K562 (cell line): ENCODE data around the gene SLC35E2B. TPM values are rescaled to one million over a fixed set of nuclear protein-coding genes. Genes with fewer than 3 reads are reported as not detected.
"Not testable (repeated sequence)": the region's sequence is repeated elsewhere in the genome, so short reads cannot be mapped to it uniquely, and the experiment has no call there.

Experiments used
- ATAC-seq: fragments of 200-7000 bp; cut with Tn5 transposase; 3 replicates; pipeline ENCODE4 v1.9.1; 2020; ENCODE audit warnings: moderate library complexity
- BruUV-seq: library from RNA; stranded (reverse); fragments of 400-500 nt; replicated peaks from 2 replicates; lab custom pipeline; 2021; lab: Mats Ljungman, UMichigan
- CTCF ChIA-PET: fragments of 300-600 bp; formaldehyde crosslinking; extraction: SDS; loops from one replicate; lab custom pipeline; 2021; ENCODE audit warnings: low intra/inter-chr PET ratio; lab: Yijun Ruan, JAX
- POLR2A ChIA-PET: fragments of 300-600, 350-650 bp; sonication (Branson Sonifier 250); formaldehyde crosslinking; extraction: SDS; loops from one replicate; lab custom pipeline; 2021; ENCODE audit warnings: antibody characterized with exemption, inconsistent platforms; lab: Yijun Ruan, JAX
- DNase-seq, 4 experiments: peaks; one replicate each; pipeline versions ENCODE4 v3.0.0 to v3.0.0-alpha.2; 2011 to 2018; ENCODE audit warnings: low spot score in 3 of 4, mixed read lengths in 3 of 4; ENCODE audit errors: extremely low read depth in 1 of 4
- FAIRE-seq: peaks from 2 replicates; lab custom pipeline; 2011; peaks lifted over from hg19 to GRCh38; lab: Jason Lieb, UNC
- H2AFZ ChIP-seq: 2 replicates; pipeline ENCODE4 v1.6.0; 2011; ENCODE audit warnings: low read depth, low read length, control low read depth, inconsistent platforms
- H3K27ac ChIP-seq: fragments of 200-600 bp; 3 replicates; pipeline ENCODE4 v1.8.0; 2011; ENCODE audit warnings: low read depth, mild to moderate bottlenecking, control low read depth, inconsistent platforms, low read length, moderate library complexity, mixed read lengths; ENCODE audit errors: extremely low read depth
- H3K27me3 ChIP-seq, 2 experiments: fragments of 300-600 bp in 1 of 2; 2 replicates in 1 of 2; 3 replicates in 1 of 2; pipeline versions ENCODE4 v1.6.0 to v1.8.0; 2011; ENCODE audit warnings: inconsistent platforms in 2 of 2, low read length in 2 of 2, mild to moderate bottlenecking in 1 of 2, mixed read lengths in 1 of 2, moderate library complexity in 1 of 2; ENCODE audit not compliant: control insufficient read depth in 2 of 2, insufficient read depth in 2 of 2
- H3K36me3 ChIP-seq: fragments of 300-600 bp; 3 replicates; pipeline ENCODE4 v1.8.0; 2011; ENCODE audit warnings: mild to moderate bottlenecking, low read length, inconsistent platforms; ENCODE audit not compliant: control insufficient read depth, insufficient read depth
- H3K4me1 ChIP-seq, 2 experiments: fragments of 200-600 bp in 1 of 2; replicated peaks in 1 of 2; 2 replicates in 1 of 2; 3 replicates in 1 of 2; pipeline versions ENCODE4 v1.5.1 to v1.8.0; 2011; ENCODE audit warnings: inconsistent platforms in 2 of 2, low read length in 2 of 2, mild to moderate bottlenecking in 1 of 2, mixed read lengths in 1 of 2, moderate library complexity in 1 of 2; ENCODE audit not compliant: control insufficient read depth in 2 of 2, insufficient read depth in 2 of 2
- H3K4me2 ChIP-seq: 2 replicates; pipeline ENCODE4 v1.6.1; 2011; ENCODE audit warnings: low read length, control low read depth, inconsistent platforms, mixed read lengths; ENCODE audit not compliant: insufficient read depth
- H3K4me3 ChIP-seq: fragments of 200-600 bp; sonication (generic), shearing (Covaris generic); 2 replicates; pipeline ENCODE4 v1.5.1; 2016; ENCODE audit warnings: control low read depth, inconsistent platforms
- H3K79me2 ChIP-seq: fragments of 200-600 bp; 3 replicates; pipeline ENCODE4 v1.8.0; 2011; ENCODE audit warnings: low read length, inconsistent platforms; ENCODE audit not compliant: control insufficient read depth, insufficient read depth
- H3K9ac ChIP-seq, 2 experiments: 2 replicates each; pipeline versions ENCODE4 v1.6.0 to v1.6.1; 2011; ENCODE audit warnings: low read depth in 2 of 2, low read length in 2 of 2, control low read depth in 1 of 2, inconsistent platforms in 1 of 2, mild to moderate bottlenecking in 1 of 2, mixed read lengths in 1 of 2; ENCODE audit not compliant: insufficient read depth in 1 of 2
- H3K9me1 ChIP-seq: one replicate; pipeline ENCODE4 v1.6.0; 2011; ENCODE audit warnings: inconsistent platforms, mild to moderate bottlenecking, low read length, moderate library complexity; ENCODE audit not compliant: control insufficient read depth, insufficient read depth
- H3K9me3 ChIP-seq: replicated peaks from 2 replicates; pipeline ENCODE4 v1.5.1; 2011; ENCODE audit warnings: low read depth, low read length, inconsistent platforms; ENCODE audit not compliant: control insufficient read depth, insufficient read depth
- H4K20me1 ChIP-seq: replicated peaks from 2 replicates; pipeline ENCODE4 v1.6.1; 2011; ENCODE audit warnings: low read length, inconsistent platforms, mixed read lengths; ENCODE audit not compliant: control insufficient read depth, insufficient read depth
- TAF7 ChIP-seq: fragments of 450-650 bp; IDR thresholded peaks from 2 replicates; pipeline ENCODE4 v1.6.1; 2016; ENCODE audit warnings: missing genetic modification characterization, missing compliant biosample characterization
- XRCC4 ChIP-seq: IDR thresholded peaks from one replicate; pipeline ENCODE4 v1.6.1; 2011; ENCODE audit not compliant: insufficient read depth, insufficient read length; ENCODE audit errors: extremely low read depth
- ZBTB33 ChIP-seq: sonication (generic); formaldehyde crosslinking; IDR thresholded peaks from 2 replicates; pipeline ENCODE4 v1.8.1; 2023; ENCODE audit warnings: mild to moderate bottlenecking, missing genetic modification reagents
- WGBS: fragments of 100-300 bp; shearing (Covaris generic); methylation state at CpG from one replicate; pipeline ENCODE4 v1.1.6; 2016; ENCODE audit warnings: low coverage, mixed read lengths; ENCODE audit not compliant: insufficient coverage; ENCODE audit errors: missing lambda C conversion rate; 5-methylcytosine and 5-hydroxymethylcytosine counted together
- in situ Hi-C: fragments of 300-500 bp; cut with MboI; formaldehyde crosslinking; loops from 4 replicates; pipeline ENCODE4 v1.15.0; 2018; ENCODE audit warnings: inconsistent platforms, mixed read lengths
- intact Hi-C: fragments of 100-400 bp; cut with micrococcal nuclease; formaldehyde crosslinking; loops from 2 replicates; pipeline ENCODE4 v1.14.2; 2022
- polyA plus RNA-seq, 8 experiments: library from polyadenylated mRNA; depleted of rRNA in 4 of 8; stranded (reverse) in 5 of 8; unstranded in 3 of 8; fragments of >200 nt; fragmentation: Nextera tagmentation in 2 of 8; fragmentation: Illumina TruSeq in 1 of 8; extraction: Ambion mirVana in 2 of 8; extraction: Trizol in 1 of 8; gene quantifications; 2 replicates each; pipeline versions ENCODE4 v1.2.1 to v1.2.3, GENCODE V29; 2011 to 2014; ENCODE audit warnings: inconsistent platforms in 1 of 8, missing spikeins in 1 of 8
- total RNA-seq, 7 experiments: library from RNA; depleted of rRNA in 6 of 7; stranded (reverse); fragments of >200 nt in 6 of 7; fragmentation: Illumina TruSeq in 2 of 7; extraction: Trizol in 2 of 7; gene quantifications; 2 replicates each; pipeline versions ENCODE4 v1.2.1 to v1.2.3, GENCODE V29; 2011 to 2021; ENCODE audit warnings: low replicate concordance in 1 of 7

The SLC35E2B gene
- total and polyA plus RNA-seq, 9 of the 15 experiments (the other 6 are each of a cell fraction or from before 2014, with no cell fraction given): 4.7 to 44.6 (median 20.7) TPM

DNA sequence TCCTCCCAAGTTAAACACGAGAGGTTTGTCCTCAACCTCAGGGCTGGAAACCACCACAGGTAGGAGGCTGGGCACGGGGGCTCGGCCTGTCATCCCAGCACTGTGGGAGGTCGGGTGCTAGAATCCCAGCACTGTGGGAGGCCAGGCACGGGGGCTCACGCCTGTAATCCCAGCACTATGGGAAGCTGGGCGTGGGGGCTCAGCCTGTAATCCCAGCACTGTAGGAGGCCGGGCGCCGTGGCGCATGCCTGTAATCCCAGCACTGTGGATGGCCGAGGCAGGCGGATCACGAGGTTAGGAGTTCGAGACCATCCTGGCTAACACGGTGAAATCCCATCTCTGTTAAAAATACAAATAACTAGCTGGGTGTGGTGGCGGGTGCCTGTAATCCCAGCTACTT is 38.3 kb upstream of the SLC35E2B start:
- Histone ChIP-seq H2AFZ (no peak overlapping the region), H3K36me3 (peaks cover 21% of the 10 kb centered on the region; the same call in 1 of the 3 replicates), H3K4me1 (peaks cover 2 to 4% of the 10 kb centered on the region in 2 experiments; a peak in 3 of 5 replicates), H3K9ac (no peak overlapping the region), H3K4me3 (no peak overlapping the region), H3K9me3 (no peaks in the 10 kb centered on the region), H3K27me3 (no peaks in the 10 kb centered on the region), H3K79me2 (no peaks in the 10 kb centered on the region), H4K20me1 (no peaks in the 10 kb centered on the region), H3K4me2 (no peak overlapping the region), H3K9me1 (no peaks in the 10 kb centered on the region), H3K27ac (no peak overlapping the region)
- FAIRE-seq (no peak), ATAC-seq (no peak), DNase-seq (no peak)
- ChIA-PET CTCF (no interaction called here), POLR2A (no interaction called here)
- intact Hi-C loops (no loop called here), in situ Hi-C loops (no loop called here)
- 95% methylated on average over 14 of the region's 17 CpGs for WGBS
- BruUV-seq: no TSS peak
- TF ChIP-seq ZBTB33 (CRISPR knock-in tag): peak; percentile 52; the same call in 1 of the 2 replicates
- no peak for TF ChIP-seq XRCC4
- no peak for TF ChIP-seq TAF7 (tag)

DNA sequence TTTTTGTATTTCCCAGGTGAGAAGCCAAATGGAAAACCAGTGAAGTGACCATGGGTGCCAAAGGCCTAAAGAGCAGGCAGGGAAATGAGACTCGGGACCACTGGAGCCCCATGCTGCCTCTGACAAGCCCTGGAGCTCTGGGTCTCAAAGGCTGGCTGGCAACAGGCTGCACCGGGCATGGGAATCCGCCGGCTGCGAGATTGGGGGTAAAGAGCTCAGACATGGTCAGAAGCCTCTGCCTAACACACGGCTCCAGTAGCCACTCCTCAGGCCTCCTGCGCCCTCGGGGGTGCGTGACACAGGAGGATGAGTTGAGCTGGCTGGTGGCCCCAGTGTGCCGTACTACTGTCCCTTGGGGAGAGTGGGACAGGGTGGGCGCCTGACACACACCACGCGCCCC is 37.6 kb upstream of the SLC35E2B start:
- H3K27me3 ChIP-seq, DNase-seq, ATAC-seq, BruUV-seq, intact Hi-C loops, H3K9me1 ChIP-seq, CTCF ChIA-PET, FAIRE-seq, H3K9me3 ChIP-seq, H4K20me1 ChIP-seq, H3K27ac ChIP-seq, H3K9ac ChIP-seq, H3K79me2 ChIP-seq, H3K4me1 ChIP-seq, H3K4me3 ChIP-seq, in situ Hi-C loops, H3K4me2 ChIP-seq, POLR2A ChIA-PET, H2AFZ ChIP-seq: not testable (repeated sequence)
- H3K36me3 ChIP-seq: peaks cover 20% of the 10 kb centered on the region; the same call in 1 of the 3 replicates
- WGBS: 100% methylated on average over 4 of the region's 13 CpGs

- DNase-seq, POLR2A ChIA-PET, H3K9me1 ChIP-seq, H3K9me3 ChIP-seq, H3K9ac ChIP-seq, H3K27ac ChIP-seq, H3K4me2 ChIP-seq, CTCF ChIA-PET, H3K79me2 ChIP-seq, in situ Hi-C loops, ATAC-seq, H3K27me3 ChIP-seq, BruUV-seq, FAIRE-seq, H3K4me1 ChIP-seq, H2AFZ ChIP-seq, H4K20me1 ChIP-seq, intact Hi-C loops, H3K4me3 ChIP-seq: not testable (repeated sequence)
- H3K36me3 ChIP-seq: peaks cover 16% of the 10 kb centered on the region; the same call in 1 of the 3 replicates
- WGBS: 82% methylated on average over 10 of the region's 18 CpGs
Measured at GRCh38 chr1:1729116-1729816, 36.7 kb upstream of the SLC35E2B start.
